GM15510 (cell line): ENCODE data around the gene SLC12A8.

Experiments used
- POLR2A ChIP-seq: IDR thresholded peaks from 3 replicates; pipeline ENCODE4 v1.6.1; 2011; ENCODE audit warnings: borderline replicate concordance; ENCODE audit not compliant: insufficient read length; ENCODE audit errors: extremely low read depth

Gene SLC12A8

GRCh38 chr3:125085166-125085565 is 127.4 kb downstream of the SLC12A8 start:
- TF ChIP-seq POLR2A: no peak

- TF ChIP-seq POLR2A: no peak
Observed at GRCh38 chr3:125083776-125084175, 128.8 kb downstream of the SLC12A8 start.

GRCh38 chr3:125080077-125080476 is 132.5 kb downstream of the SLC12A8 start:
- TF ChIP-seq POLR2A: no peak

DNA sequence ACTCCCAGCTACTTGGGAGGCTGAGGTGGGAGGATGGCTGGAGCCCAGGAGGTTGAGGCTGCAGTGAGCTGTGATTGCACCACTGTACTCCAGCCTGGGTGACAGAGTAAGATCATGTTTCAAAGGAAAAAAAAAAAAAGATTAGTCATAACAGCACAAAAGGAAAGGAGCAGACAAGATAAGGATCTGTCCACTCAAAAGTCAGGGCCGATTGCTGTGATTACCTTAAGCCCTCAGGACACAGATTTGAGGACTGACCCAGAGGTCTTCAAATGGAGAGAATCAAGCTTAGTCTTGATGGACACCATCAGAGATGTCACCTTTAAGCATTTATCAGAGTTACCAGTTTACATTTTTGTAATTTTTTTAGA is 132.9 kb downstream of the SLC12A8 start:
- TF ChIP-seq POLR2A: no peak

- TF ChIP-seq POLR2A: no peak
Observed at GRCh38 chr3:125078951-125079674, 133.4 kb downstream of the SLC12A8 start.

DNA sequence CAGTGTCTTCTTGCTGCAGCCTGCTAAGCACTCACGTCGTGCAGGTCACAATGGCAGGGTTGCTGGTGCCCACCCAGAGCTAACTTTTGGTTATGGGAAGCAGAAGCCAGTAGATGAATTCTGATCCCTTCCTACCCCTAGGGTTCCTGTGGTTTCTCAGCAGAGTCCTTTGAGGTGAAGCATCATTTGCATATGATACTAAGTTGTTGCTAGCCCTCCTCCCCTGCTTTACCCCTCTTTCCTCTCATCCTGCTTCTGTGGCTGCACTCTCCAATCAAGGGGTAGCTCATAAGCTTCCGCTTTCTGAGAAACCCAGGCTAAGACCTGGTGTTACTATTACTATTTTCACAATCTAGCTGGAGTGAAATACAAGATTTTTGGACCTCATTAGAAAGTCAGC is 134.7 kb downstream of the SLC12A8 start:
- TF ChIP-seq POLR2A: no peak

GRCh38 chr3:125076464-125076863 is 136.1 kb downstream of the SLC12A8 start:
- no peak for TF ChIP-seq POLR2A

DNA sequence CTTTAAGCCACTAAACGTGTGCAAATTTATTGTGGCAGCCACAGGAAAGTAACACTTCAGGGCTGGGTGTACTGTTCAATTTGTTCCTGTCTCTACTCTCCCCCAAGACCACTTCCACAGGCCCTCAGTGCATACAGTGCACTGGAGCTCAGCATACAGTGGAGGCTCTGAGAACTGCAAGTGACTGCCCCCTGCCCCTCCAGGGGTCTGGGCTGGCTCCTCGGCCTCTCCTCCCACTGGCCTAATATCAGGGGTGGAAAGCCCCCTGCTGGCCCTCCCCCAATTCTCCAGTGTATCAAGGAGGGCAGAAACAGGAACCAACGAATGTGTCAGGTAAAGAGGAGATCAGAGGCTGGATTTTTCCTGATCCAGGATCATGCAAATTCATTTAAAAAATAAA is 136.8 kb downstream of the SLC12A8 start:
- no peak for TF ChIP-seq POLR2A

DNA sequence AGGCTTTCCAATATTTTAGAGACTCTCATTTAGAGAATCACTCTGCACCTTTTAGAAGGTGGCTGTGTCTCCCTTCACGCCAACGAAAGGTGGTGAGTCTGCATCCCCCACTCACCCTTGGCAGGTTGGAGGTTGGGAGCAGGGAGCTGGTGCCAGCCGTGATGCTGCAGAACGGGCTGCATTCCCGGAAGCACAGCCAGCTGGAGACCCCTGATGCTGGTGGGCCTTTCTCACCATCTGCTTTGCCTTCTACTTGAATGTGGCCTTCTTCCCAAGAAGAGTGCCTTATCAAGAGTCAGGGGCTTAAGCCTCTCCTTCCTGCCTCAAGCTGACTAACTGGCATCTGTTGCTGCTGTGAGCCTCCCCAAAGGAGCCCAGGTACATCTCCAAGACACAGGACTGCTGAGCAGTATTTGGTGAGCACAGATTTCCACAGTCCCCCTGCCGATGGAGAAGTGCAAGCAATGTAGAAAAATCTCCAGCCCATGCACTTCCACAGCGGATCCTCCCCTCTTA is 139.1 kb downstream of the SLC12A8 start:
- no peak for TF ChIP-seq POLR2A

DNA sequence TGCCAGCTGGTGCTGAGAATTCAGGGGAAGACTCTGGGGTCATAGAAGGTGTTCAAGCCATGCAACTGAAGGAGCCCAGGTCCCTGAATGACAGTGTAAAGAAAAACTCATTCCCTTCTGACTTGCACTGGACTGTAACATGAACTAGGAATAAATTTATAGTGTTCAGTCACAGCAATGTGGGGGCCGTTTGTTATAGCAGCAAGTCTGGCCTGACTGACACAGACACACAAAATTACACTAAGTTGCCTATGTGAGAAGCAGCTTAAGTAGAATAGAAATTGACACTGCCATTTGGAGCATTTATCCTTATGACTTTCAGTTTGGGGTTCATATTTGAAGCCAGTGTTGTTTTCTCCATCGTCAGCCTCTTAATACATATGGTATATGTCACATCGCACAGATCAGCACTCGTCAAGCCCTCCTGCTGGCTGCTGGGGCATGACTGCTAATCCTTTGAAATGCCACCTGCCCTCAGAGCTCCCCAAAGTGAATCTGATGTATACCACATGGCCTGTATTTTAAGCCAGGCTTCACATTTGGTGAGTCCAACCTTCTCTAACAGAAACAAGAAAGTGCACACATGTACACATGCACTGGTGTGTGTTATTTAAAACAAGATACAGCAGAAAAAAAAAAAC is 139.7 kb downstream of the SLC12A8 start:
- TF ChIP-seq POLR2A: no peak

DNA sequence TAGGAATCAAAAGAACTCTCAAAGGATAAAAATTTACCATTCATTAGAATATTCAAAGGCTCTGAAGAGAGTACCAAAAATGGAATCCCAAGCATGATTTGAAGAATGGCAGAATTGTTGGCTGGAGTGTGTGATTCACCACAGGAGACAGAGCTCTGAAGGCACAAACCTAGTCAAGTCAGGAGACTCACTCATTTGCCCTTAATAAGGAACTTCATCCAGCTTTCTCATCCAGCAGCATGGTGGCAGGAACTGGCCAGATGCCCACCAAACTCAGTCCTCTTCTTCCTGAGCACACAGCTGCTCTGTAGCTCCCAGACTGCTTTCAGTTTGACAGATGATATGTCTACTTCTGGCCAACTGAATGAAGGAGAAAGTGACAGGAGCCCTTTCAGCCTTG is 140.2 kb downstream of the SLC12A8 start:
- TF ChIP-seq POLR2A: no peak

DNA sequence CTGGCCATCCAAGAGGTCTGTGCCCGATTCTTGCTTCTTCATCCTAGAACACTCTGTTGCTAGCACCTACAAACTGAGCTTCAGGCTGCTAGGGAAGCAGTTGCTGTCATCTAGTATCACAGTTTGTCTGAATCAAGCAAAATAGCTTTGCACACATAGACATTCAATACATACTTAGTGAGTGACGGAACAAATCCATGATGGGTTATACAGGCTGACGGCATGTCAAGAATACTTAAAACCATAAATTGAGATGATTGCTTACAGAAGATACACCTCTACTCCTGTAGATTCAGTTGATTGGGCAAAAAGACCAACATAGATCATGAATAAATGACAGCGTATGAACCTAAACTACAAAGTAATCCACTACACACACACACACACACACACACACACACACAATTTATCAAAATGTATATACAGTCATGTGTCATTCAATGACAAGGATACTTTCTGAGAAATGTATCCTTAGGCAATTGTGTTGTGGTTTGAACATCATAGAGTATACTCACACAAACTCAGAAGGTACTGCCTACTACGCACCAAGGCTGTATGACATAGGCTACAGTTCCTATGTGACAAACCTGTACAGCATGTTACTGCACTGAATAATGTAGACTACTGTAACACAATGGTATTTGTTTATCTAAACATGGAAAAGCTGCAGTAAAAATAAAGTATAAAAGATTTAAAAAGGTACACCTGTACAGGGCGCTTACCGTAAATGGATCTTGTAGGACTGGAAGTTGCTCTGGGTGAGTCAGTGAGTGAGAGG is 142.4 kb downstream of the SLC12A8 start:
- TF ChIP-seq POLR2A: no peak

DNA sequence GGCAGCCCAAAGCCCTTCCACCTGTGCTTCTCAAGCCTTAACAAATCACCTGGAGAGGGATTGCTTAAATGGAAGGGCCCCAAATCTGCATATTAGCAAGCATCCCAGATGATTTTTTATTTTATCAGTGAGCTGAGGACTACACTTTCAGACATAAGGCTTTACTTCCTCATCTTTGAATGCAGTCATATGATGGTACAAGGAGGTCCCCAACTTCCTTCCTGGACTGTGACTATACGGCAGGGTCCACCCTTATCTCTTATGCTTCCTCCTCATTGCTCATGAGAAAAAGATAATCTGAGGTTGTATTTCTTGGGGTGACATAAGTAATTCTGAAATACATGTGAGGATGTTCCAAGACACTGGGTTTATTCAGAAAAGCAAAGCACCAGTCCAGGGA is 143.1 kb downstream of the SLC12A8 start:
- TF ChIP-seq POLR2A: no peak

- no peak for TF ChIP-seq POLR2A
Observed at GRCh38 chr3:125068265-125068664, 144.3 kb downstream of the SLC12A8 start.

- no peak for TF ChIP-seq POLR2A
Observed at GRCh38 chr3:125067225-125067624, 145.3 kb downstream of the SLC12A8 start.
